ENCODE data around the gene KCNK16. TPM values are rescaled to one million over a fixed set of nuclear protein-coding genes. Genes with fewer than 3 reads are reported as not detected.

Gene KCNK16
- total and polyA plus RNA-seq, 2 donors (not counting 1 experiment from before 2014, with no cell fraction given): not detected

DNA sequence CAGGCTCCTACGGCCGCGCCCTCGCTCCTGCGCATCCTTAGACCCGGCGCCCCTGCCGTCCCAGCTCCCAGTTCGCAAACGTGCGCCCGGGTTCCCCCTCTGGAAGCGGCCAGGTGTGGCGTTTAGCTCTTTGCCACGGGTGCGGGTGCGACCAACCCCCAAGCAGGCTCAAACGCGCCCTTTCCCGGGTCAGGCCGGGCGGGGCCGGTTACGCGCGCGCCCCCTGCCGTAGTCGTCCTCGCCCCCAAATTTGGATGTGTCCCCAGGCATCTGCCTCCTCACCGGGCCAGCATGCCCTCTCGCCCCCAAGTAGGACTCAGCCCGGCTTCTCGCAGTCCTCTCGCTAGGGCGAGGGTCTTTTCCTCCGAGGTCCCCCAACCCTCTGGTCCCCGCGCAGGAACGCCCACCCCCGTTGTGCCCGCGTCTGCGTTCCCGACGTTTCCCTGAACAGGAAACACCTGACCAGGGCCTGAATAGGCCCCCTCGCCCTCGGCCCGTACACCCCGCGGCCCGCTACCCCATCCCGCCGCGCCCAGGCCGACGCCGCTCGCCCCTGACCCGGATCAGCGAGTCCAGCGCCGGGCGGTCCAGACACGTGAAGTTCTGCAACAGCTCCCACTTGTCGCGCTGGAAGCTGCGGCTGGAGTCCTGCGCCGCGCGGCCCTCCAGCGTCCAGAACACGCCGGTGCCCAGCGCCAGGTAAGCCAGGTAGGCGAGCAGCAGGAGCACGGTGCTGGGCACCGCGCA lies 8.8 kb downstream of the KCNK16 start:
- H3K27me3 Mint-ChIP-seq: peaks cover 43% of the 10 kb centered on the region
- H3K4me1 ChIP-seq (ENCODE audit: control insufficient read depth in 2 of 2, insufficient read depth in 2 of 2, low read length in 2 of 2): peaks cover 21 to 23% of the 10 kb centered on the region in 2 donors
- H3K4me3 ChIP-seq (ENCODE audit: control extremely low read depth in 1 of 5, extremely low read depth in 1 of 5, insufficient read depth in 1 of 5, low read depth in 2 of 5, low read length in 4 of 5): peak overlapping the region in 2 of 5 experiments; percentile 9 to 25
- H3K4me3 Mint-ChIP-seq: peak overlapping the region; percentile 37
- DNase-seq: no peak
- H3K9me3 Mint-ChIP-seq (ENCODE audit: insufficient read depth): no peaks in the 10 kb centered on the region
- peaks cover 24% of the 10 kb centered on the region for H3K4me1 Mint-ChIP-seq
- peaks cover 0 to 49% (median 23%) of the 10 kb centered on the region in 4 experiments for H3K27me3 ChIP-seq (replicated peaks in 1 of 4; ENCODE audit: control extremely low read depth in 1 of 4, control insufficient read depth in 3 of 4, insufficient read depth in 4 of 4, low read length in 3 of 4)
- H2AFZ ChIP-seq (ENCODE audit: insufficient read depth, low read depth, low read length, poor library complexity, severe bottlenecking): peak overlapping the region; percentile 40
- H3K9me3 ChIP-seq (ENCODE audit: control extremely low read depth in 1 of 3, control insufficient read depth in 2 of 3, insufficient read depth in 1 of 3, low read length in 2 of 3): peaks cover 0 to 9% (median 0%) of the 10 kb centered on the region in 3 donors
- intact Hi-C loops (cut with micrococcal nuclease): no loop called here
- POLR2A ChIA-PET: no interaction called here
- no peak overlapping the region for H3K27ac ChIP-seq (ENCODE audit: low read length in 2 of 2)
- no peaks in the 10 kb centered on the region for H3K79me2 ChIP-seq (ENCODE audit: control insufficient read depth, insufficient read depth, low read length)
- ATAC-seq (ENCODE audit: low read depth): no peak
- H3K4me2 ChIP-seq (replicated peaks; ENCODE audit: low read depth, low read length, poor library complexity, severe bottlenecking): peak overlapping the region; percentile 72
- H3K27ac Mint-ChIP-seq: no peak overlapping the region
- H3K9ac ChIP-seq (ENCODE audit: low read length): no peak overlapping the region
- CTCF ChIA-PET: no interaction called here
- no peak for TF ChIP-seq EZH2 (IDR thresholded peaks at IDR 0.05; ENCODE audit: borderline replicate concordance, insufficient read depth, low read depth, low read length, poor library complexity, severe bottlenecking)
- TF ChIP-seq, protein P1, sequence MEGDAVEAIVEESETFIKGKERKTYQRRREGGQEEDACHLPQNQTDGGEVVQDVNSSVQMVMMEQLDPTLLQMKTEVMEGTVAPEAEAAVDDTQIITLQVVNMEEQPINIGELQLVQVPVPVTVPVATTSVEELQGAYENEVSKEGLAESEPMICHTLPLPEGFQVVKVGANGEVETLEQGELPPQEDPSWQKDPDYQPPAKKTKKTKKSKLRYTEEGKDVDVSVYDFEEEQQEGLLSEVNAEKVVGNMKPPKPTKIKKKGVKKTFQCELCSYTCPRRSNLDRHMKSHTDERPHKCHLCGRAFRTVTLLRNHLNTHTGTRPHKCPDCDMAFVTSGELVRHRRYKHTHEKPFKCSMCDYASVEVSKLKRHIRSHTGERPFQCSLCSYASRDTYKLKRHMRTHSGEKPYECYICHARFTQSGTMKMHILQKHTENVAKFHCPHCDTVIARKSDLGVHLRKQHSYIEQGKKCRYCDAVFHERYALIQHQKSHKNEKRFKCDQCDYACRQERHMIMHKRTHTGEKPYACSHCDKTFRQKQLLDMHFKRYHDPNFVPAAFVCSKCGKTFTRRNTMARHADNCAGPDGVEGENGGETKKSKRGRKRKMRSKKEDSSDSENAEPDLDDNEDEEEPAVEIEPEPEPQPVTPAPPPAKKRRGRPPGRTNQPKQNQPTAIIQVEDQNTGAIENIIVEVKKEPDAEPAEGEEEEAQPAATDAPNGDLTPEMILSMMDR (IDR thresholded peaks at IDR 0.05): no peak
- H4K20me1 ChIP-seq (ENCODE audit: control insufficient read depth, insufficient read depth, low read length, poor library complexity, severe bottlenecking): no peaks in the 10 kb centered on the region
- 2% methylated on average over 80 of the region's 80 CpGs for whole genome bisulfite sequencing (ENCODE audit: insufficient coverage)
- H3K36me3 ChIP-seq (replicated peaks in 1 of 2; ENCODE audit: control extremely low read depth in 1 of 2, control insufficient read depth in 1 of 2, extremely low read depth in 1 of 2, insufficient read depth in 2 of 2, low read length in 1 of 2): no peaks in the 10 kb centered on the region

DNA sequence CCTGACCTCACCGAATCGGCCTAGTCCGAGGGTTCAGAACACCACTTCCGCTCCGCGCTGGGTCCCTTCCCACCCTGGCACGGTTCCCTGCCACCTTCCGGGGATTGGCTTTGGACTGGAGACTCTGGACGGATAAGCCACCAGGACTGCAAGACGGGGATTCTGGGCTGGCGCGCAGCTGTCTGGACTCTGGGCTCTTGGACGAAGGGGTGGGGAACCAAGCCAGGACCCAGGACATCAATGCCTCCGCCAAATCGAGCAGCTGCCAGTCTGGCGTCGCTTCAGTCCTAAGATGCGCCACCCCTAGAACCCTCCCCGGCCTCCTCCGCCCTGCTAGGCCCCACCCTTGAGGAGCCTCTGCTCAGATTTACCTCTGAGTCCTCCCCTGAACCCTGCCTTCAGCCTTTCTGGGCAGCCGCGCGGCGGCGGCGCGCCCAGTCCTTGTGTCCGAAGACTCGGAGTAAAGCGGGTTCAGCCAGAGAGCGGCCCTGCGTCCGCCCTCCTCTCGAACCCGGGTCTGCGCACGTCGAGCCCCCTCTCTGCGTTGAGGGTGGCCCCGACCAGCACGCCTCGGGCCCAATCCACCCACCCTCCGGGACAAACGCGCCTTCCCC lies 9.5 kb downstream of the KCNK16 start:
- Mint-ChIP-seq H3K4me1 (peaks cover 24% of the 10 kb centered on the region), H3K9me3 (ENCODE audit: insufficient read depth) (no peaks in the 10 kb centered on the region), H3K4me3 (peak overlapping the region; percentile 37), H3K27me3 (peaks cover 39% of the 10 kb centered on the region), H3K27ac (no peak overlapping the region)
- ChIA-PET POLR2A (no interaction called here), CTCF (no interaction called here)
- WGBS (ENCODE audit: insufficient coverage): 16% methylated on average over 45 of the region's 45 CpGs
- H4K20me1 ChIP-seq (ENCODE audit: control insufficient read depth, insufficient read depth, low read length, poor library complexity, severe bottlenecking): no peaks in the 10 kb centered on the region
- H3K79me2 ChIP-seq (ENCODE audit: control insufficient read depth, insufficient read depth, low read length): no peaks in the 10 kb centered on the region
- peaks cover 0 to 9% (median 0%) of the 10 kb centered on the region in 3 donors for H3K9me3 ChIP-seq (ENCODE audit: control extremely low read depth in 1 of 3, control insufficient read depth in 2 of 3, insufficient read depth in 1 of 3, low read length in 2 of 3)
- H3K36me3 ChIP-seq (replicated peaks in 1 of 2; ENCODE audit: control extremely low read depth in 1 of 2, control insufficient read depth in 1 of 2, extremely low read depth in 1 of 2, insufficient read depth in 2 of 2, low read length in 1 of 2): no peaks in the 10 kb centered on the region
- H2AFZ ChIP-seq (ENCODE audit: insufficient read depth, low read depth, low read length, poor library complexity, severe bottlenecking): peak overlapping the region; percentile 40
- no peak overlapping the region for H3K27ac ChIP-seq (ENCODE audit: low read length in 2 of 2)
- H3K4me2 ChIP-seq (replicated peaks; ENCODE audit: low read depth, low read length, poor library complexity, severe bottlenecking): peak overlapping the region; percentile 72
- peak overlapping the region in 1 of 5 experiments; percentile 25 for H3K4me3 ChIP-seq (ENCODE audit: control extremely low read depth in 1 of 5, extremely low read depth in 1 of 5, insufficient read depth in 1 of 5, low read depth in 2 of 5, low read length in 4 of 5)
- TF ChIP-seq EZH2 (IDR thresholded peaks at IDR 0.05; ENCODE audit: borderline replicate concordance, insufficient read depth, low read depth, low read length, poor library complexity, severe bottlenecking): no peak
- TF ChIP-seq, protein P1 (IDR thresholded peaks at IDR 0.05): no peak
- H3K4me1 ChIP-seq (ENCODE audit: control insufficient read depth in 2 of 2, insufficient read depth in 2 of 2, low read length in 2 of 2): peaks cover 21 to 23% of the 10 kb centered on the region in 2 donors
- DNase-seq (no peak), ATAC-seq (ENCODE audit: low read depth) (no peak)
- intact Hi-C loops (cut with micrococcal nuclease): no loop called here
- H3K27me3 ChIP-seq (replicated peaks in 1 of 4; ENCODE audit: control extremely low read depth in 1 of 4, control insufficient read depth in 3 of 4, insufficient read depth in 4 of 4, low read length in 3 of 4): peaks cover 0 to 49% (median 23%) of the 10 kb centered on the region in 4 experiments
- H3K9ac ChIP-seq (ENCODE audit: low read length): no peak overlapping the region

Data from B cell (primary cell).